Retinal pigment epithelial cell (primary cell): Measurements from ENCODE around the gene RFX8.
"Not testable (repeated sequence)": the region's sequence is repeated elsewhere in the genome, so short reads cannot be mapped to it uniquely, and the experiment has no call there.

Experiments
- DNase-seq: peaks from one replicate; pipeline ENCODE4 v3.0.0-alpha.2; 2010; ENCODE audit warnings: low read depth
- H3K4me3 ChIP-seq: 2 replicates; pipeline ENCODE4 v1.5.1; 2011; ENCODE audit warnings: mild to moderate bottlenecking, low read length, control low read depth, moderate library complexity
- CTCF ChIP-seq: conservative IDR thresholded peaks from 2 replicates; pipeline ENCODE4 v1.5.1; 2011; ENCODE audit warnings: low read depth, low read length, control low read depth, inconsistent platforms

The RFX8 gene

DNA sequence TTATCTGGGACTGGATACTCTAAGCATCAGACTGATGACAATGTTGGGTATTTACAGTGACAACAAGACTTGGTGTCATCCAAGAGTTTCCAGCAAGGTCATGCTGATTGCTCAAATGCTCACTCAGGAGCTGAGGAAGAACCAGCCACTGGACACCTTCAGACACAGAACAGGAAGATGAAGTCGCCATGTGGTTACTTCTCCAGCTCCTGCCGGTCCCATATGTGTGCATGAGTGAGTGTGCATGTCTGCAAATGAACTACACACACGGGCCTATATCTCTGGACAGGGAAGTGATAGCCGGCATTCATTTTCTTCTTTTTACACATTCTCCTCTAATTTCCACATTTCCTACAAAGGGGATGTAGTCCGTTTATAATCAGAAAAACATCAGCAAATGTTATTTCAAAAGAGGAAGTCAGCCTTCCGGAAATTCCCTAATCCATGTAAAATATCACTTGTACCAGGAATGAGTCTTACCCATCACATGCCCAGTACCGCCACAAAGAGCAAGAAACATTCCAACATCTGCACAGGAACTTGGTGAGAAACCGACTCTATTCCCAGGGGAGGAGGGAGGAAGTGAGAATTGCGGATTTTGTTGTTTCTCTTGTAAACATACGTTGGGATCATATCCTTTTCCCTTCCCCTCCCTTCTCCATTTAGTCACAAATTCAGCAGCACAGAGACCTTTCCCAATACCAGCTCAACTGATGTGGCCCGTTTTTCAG lies 10.8 kb downstream of the RFX8 start:
- DNase-seq = no peak
- no peak for TF ChIP-seq CTCF
- no peak overlapping the region for H3K4me3 ChIP-seq

GRCh38 chr2:101463421-101463820 lies 11.5 kb downstream of the RFX8 start:
- DNase-seq = no peak
- H3K4me3 ChIP-seq = no peak overlapping the region
- TF ChIP-seq CTCF = no peak

GRCh38 chr2:101461381-101461780 lies 13.5 kb downstream of the RFX8 start:
- no peak for TF ChIP-seq CTCF
- no peak overlapping the region for H3K4me3 ChIP-seq

DNA sequence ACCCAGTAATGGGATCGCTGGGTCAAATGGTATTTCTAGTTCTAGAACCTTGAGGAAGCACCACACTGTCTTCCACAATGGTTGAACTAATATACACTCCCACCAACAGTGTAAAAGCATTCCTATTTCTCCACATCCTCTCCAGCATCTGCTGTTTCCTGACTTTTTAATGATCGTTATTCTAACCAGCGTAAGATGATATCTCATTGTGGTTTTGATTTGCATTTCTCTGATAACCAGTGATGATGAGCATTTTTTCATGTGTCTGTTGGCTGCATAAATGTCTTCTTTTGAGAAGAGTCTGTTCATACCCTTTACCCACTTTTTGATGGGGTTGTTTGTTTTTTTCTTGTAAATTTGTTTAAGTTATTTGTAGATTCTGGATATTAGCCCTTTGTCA lies 20.5 kb downstream of the RFX8 start:
- not testable (repeated sequence) for DNase-seq, H3K4me3 ChIP-seq

More at GRCh38 chr2:101461381-101461780, 13.5 kb downstream of the RFX8 start:
- DNase-seq = no peak

GRCh38 chr2:101450965-101451364 lies 23.9 kb downstream of the RFX8 start:
- TF ChIP-seq CTCF = no peak
- H3K4me3 ChIP-seq = no peak overlapping the region
- DNase-seq = no peak

DNA sequence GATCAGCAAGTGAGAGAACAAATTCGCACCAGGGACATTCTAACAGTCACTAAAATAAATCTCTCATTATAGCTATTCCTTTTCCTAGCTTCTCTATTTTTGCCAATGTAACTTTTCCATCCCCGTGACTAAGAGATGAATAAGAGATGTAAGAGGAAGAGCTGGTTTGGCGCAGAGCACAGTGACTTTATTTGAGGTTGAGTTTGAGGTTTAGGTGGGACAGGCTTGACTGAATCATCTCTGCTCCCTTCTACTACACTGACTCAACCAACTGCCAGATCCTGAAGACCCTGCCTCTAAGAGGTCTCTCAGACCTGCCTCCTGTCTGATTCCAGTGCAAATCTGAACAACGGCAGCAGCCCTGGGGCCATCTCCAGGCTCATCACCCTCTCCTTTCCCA lies 28.0 kb downstream of the RFX8 start:
- DNase-seq = no peak
- no peak for TF ChIP-seq CTCF
- H3K4me3 ChIP-seq = no peak overlapping the region

DNA sequence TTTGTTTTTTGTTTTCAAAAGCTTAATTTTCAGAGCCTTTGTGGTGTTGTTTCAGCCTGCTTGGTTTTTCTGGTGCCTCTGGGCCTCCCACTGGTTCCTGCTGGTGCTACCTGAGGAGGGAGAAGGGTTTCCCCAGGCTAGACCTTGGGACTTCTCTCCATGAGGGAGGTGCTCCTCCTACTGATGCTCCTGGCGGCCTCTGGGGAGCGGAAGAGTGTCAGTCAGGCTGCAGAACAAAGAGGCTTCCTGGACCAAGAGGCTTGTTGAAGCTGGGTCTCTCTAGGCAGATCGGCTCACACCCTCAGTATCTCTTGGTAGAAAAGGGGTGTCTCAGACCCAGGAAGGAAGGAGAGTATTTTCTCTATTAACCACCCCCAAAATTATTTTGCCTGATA lies 32.2 kb downstream of the RFX8 start:
- DNase-seq = no peak
- H3K4me3 ChIP-seq = no peak overlapping the region
- no peak for TF ChIP-seq CTCF
